H9 (cell line): ENCODE results near the gene KRTAP5-7. TPM values are rescaled to one million over a fixed set of nuclear protein-coding genes. Genes with fewer than 3 reads are reported as not detected.
A peak's percentile ranks its signal among the peaks of the same experiment; 100 is the strongest.
"Not testable (repeated sequence)": the region's sequence is repeated elsewhere in the genome, so short reads cannot be mapped to it uniquely, and the experiment has no call there.

Experiments
- DNase-seq: peaks from one replicate; pipeline ENCODE4 v3.0.0-alpha.2; 2017
- H2AFZ ChIP-seq: one replicate; pipeline ENCODE4 v1.6.1; 2013; ENCODE audit warnings: mild to moderate bottlenecking, low read length, control low read depth, moderate library complexity
- H2AK5ac ChIP-seq: 2 replicates; pipeline ENCODE4 v1.6.1; 2013; ENCODE audit warnings: low read length, control low read depth, mixed read lengths; ENCODE audit not compliant: insufficient read length
- H2BK120ac ChIP-seq: one replicate; pipeline ENCODE4 v1.6.1; 2013; ENCODE audit warnings: low read depth, mild to moderate bottlenecking, low read length, control low read depth, inconsistent platforms; ENCODE audit not compliant: poor library complexity, severe bottlenecking
- H2BK12ac ChIP-seq: 2 replicates; pipeline ENCODE4 v1.6.1; 2013; ENCODE audit warnings: low read length, control low read depth, mixed read lengths, low read depth; ENCODE audit not compliant: insufficient read length
- H2BK15ac ChIP-seq: 2 replicates; pipeline ENCODE4 v1.6.1; 2013; ENCODE audit warnings: low read depth, low read length, control low read depth
- H2BK20ac ChIP-seq: one replicate; pipeline ENCODE4 v1.6.1; 2013; ENCODE audit warnings: low read depth, mild to moderate bottlenecking, low read length, control low read depth, inconsistent platforms; ENCODE audit not compliant: poor library complexity, severe bottlenecking
- H2BK5ac ChIP-seq: 2 replicates; pipeline ENCODE4 v1.6.1; 2013; ENCODE audit warnings: low read length, control low read depth, mixed read lengths; ENCODE audit not compliant: insufficient read length
- H3K14ac ChIP-seq: 2 replicates; pipeline ENCODE4 v1.6.1; 2013; ENCODE audit warnings: low read length, control low read depth; ENCODE audit not compliant: insufficient read depth
- H3K18ac ChIP-seq: 2 replicates; pipeline ENCODE4 v1.6.1; 2013; ENCODE audit warnings: low read depth, mild to moderate bottlenecking, mixed read lengths, low read length, control low read depth; ENCODE audit not compliant: insufficient read length
- H3K23ac ChIP-seq: 2 replicates; pipeline ENCODE4 v1.6.1; 2013; ENCODE audit warnings: low read length, control low read depth, mixed read lengths, low read depth; ENCODE audit not compliant: insufficient read length
- H3K23me2 ChIP-seq: 2 replicates; pipeline ENCODE4 v1.6.1; 2013; ENCODE audit warnings: low read depth, mild to moderate bottlenecking, mixed read lengths, low read length, control low read depth; ENCODE audit not compliant: insufficient read length, poor library complexity, severe bottlenecking
- H3K27ac ChIP-seq: 2 replicates; pipeline ENCODE4 v1.5.1; 2013; ENCODE audit warnings: low read length, control low read depth, mixed read lengths, low read depth; ENCODE audit not compliant: insufficient read length
- H3K27me3 ChIP-seq: 2 replicates; pipeline ENCODE4 v1.6.1; 2013; ENCODE audit warnings: low read length, control low read depth, inconsistent platforms; ENCODE audit not compliant: insufficient read depth
- H3K4ac ChIP-seq: 2 replicates; pipeline ENCODE4 v1.6.1; 2013; ENCODE audit warnings: low read depth, mild to moderate bottlenecking, control low read depth, inconsistent platforms, low read length, moderate library complexity
- H3K4me1 ChIP-seq: 2 replicates; pipeline ENCODE4 v1.6.1; 2013; ENCODE audit warnings: low read length, control low read depth, inconsistent platforms; ENCODE audit not compliant: insufficient read depth
- H3K4me2 ChIP-seq: 2 replicates; pipeline ENCODE4 v1.6.1; 2013; ENCODE audit warnings: low read length, control low read depth, mixed read lengths; ENCODE audit not compliant: insufficient read length, insufficient read depth
- H3K56ac ChIP-seq: 2 replicates; pipeline ENCODE4 v1.6.1; 2013; ENCODE audit warnings: low read depth, mild to moderate bottlenecking, mixed read lengths, low read length, control low read depth; ENCODE audit not compliant: insufficient read length
- H3K79me1 ChIP-seq: 2 replicates; pipeline ENCODE4 v1.6.1; 2013; ENCODE audit warnings: low read depth, mild to moderate bottlenecking, moderate library complexity, low read length, control low read depth, inconsistent platforms; ENCODE audit not compliant: insufficient read depth, poor library complexity, severe bottlenecking
- H3K79me2 ChIP-seq: 2 replicates; pipeline ENCODE4 v1.6.1; 2013; ENCODE audit warnings: low read length, control low read depth, inconsistent platforms; ENCODE audit not compliant: insufficient read depth
- H3K9ac ChIP-seq: 2 replicates; pipeline ENCODE4 v1.6.1; 2013; ENCODE audit warnings: low read length, control low read depth, mixed read lengths; ENCODE audit not compliant: insufficient read length; ENCODE audit errors: extremely low read depth
- H3K9me3 ChIP-seq: one replicate; pipeline ENCODE4 v1.6.1; 2013; ENCODE audit warnings: low read depth, low read length, inconsistent platforms; ENCODE audit not compliant: control insufficient read depth
- H3T11ph ChIP-seq: one replicate; pipeline ENCODE4 v1.6.1; 2013; ENCODE audit warnings: mild to moderate bottlenecking, low read length, control low read depth, inconsistent platforms
- H4K20me1 ChIP-seq: one replicate; pipeline ENCODE4 v1.6.1; 2013; ENCODE audit not compliant: control insufficient read depth, insufficient read length, insufficient read depth
- H4K5ac ChIP-seq: 2 replicates; pipeline ENCODE4 v1.6.1; 2013; ENCODE audit warnings: low read depth, mild to moderate bottlenecking, mixed read lengths, low read length, control low read depth; ENCODE audit not compliant: insufficient read length
- H4K8ac ChIP-seq: replicated peaks from 2 replicates; pipeline ENCODE4 v1.6.1; 2013; ENCODE audit warnings: low read length, control low read depth, mixed read lengths, low read depth; ENCODE audit not compliant: insufficient read length
- H4K91ac ChIP-seq: 2 replicates; pipeline ENCODE4 v1.6.1; 2013; ENCODE audit warnings: low read depth, mild to moderate bottlenecking, moderate library complexity, mixed read lengths, low read length, control low read depth; ENCODE audit not compliant: insufficient read length
- H3K27ac Mint-ChIP-seq, 3 experiments: 2 replicates in 2 of 3; 3 replicates in 1 of 3; pipeline ENCODE4 v1.8.0; 2020 to 2021; ENCODE audit warnings: mixed read lengths in 3 of 3, mild to moderate bottlenecking in 1 of 3, moderate library complexity in 1 of 3
- H3K27me3 Mint-ChIP-seq: 2 replicates; pipeline ENCODE4 v1.8.0; 2021; ENCODE audit warnings: low read depth, mild to moderate bottlenecking, moderate library complexity, mixed read lengths
- H3K36me3 Mint-ChIP-seq, 3 experiments: 2 replicates in 2 of 3; 3 replicates in 1 of 3; pipeline ENCODE4 v1.8.0; 2020 to 2021; ENCODE audit warnings: low read depth in 3 of 3, mixed read lengths in 3 of 3; ENCODE audit not compliant: insufficient read depth in 1 of 3
- H3K4me1 Mint-ChIP-seq, 2 experiments: 2 replicates each; pipeline ENCODE4 v1.8.0; 2020; ENCODE audit warnings: mixed read lengths in 2 of 2
- H3K4me3 Mint-ChIP-seq, 2 experiments: 2 replicates in 1 of 2; 3 replicates in 1 of 2; pipeline ENCODE4 v1.8.0; 2020 to 2021; ENCODE audit warnings: mild to moderate bottlenecking in 2 of 2, mixed read lengths in 2 of 2, moderate library complexity in 1 of 2
- H3K9me3 Mint-ChIP-seq, 2 experiments: 2 replicates in 1 of 2; 3 replicates in 1 of 2; pipeline ENCODE4 v1.8.0; 2020; ENCODE audit warnings: mild to moderate bottlenecking in 2 of 2, mixed read lengths in 2 of 2, moderate library complexity in 1 of 2
- WGBS: extraction: QIAGEN DNeasy Blood & Tissue Kit; methylation state at CpG from one replicate; pipeline ENCODE4 v1.1.7; 2013; ENCODE audit warnings: missing lambda C conversion rate, low lambda C conversion rate, mixed read lengths; ENCODE audit not compliant: insufficient read length; ENCODE audit errors: extremely low coverage; 5-methylcytosine and 5-hydroxymethylcytosine counted together
- long read RNA-seq: library from polyadenylated mRNA; unstranded; transcript quantifications from one replicate; pipeline ENCODE4 v2.0.0, GENCODE V29; 2020
- total RNA-seq: library from RNA; stranded (reverse); gene quantifications from 2 replicates; pipeline ENCODE4 v1.2.1, GENCODE V29; 2021

KRTAP5-7 gene, protein sequence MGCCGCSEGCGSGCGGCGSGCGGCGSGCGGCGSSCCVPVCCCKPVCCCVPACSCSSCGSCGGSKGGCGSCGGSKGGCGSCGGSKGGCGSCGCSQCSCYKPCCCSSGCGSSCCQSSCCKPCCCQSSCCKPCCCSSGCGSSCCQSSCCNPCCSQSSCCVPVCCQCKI
- not detected in 2 replicates for total RNA-seq
- long read RNA-seq: 0 reads

DNA sequence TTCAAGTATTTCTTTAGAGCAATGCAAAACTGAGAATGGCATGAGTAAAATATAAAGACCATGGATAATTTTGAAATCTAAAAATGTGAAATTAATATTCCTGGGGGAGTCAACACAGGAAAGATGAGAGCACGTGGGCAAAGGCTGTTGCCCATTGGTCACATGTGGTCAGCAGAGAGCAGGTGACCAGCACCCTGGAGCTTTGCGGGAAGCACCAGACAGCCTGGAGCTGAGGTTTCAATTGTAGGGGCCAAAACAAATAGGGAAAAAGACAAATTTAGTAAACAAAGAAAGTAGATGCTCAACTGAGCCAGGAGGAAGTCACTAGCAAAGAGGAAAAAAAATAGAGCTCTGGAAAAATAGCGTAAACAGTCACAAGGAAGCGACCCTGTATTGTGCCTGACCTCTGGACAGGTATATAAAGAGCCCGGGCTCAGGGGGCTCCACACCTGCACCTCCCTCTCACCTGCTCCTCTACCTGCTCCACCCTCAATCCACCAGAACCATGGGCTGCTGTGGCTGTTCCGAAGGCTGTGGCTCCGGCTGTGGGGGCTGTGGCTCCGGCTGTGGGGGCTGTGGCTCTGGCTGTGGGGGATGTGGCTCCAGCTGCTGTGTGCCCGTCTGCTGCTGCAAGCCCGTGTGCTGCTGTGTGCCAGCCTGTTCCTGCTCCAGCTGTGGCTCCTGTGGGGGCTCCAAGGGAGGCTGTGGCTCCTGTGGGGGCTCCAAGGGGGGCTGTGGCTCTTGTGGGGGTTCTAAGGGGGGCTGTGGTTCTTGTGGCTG is at the start of gene KRTAP5-7:
TSS of gene KRTAP5-7 (plus strand) at position 472 of the 780 bp plus-strand sequence. CDS start at position 506, 34 bp downstream.
- not testable (repeated sequence) for H3K18ac ChIP-seq, H3K4me3 Mint-ChIP-seq, H3K27me3 Mint-ChIP-seq, H4K5ac ChIP-seq, H4K8ac ChIP-seq, H3K4me1 ChIP-seq, H3K14ac ChIP-seq, H3K36me3 Mint-ChIP-seq, H2BK5ac ChIP-seq, H3K9me3 ChIP-seq, H3T11ph ChIP-seq, H3K4ac ChIP-seq, H2BK15ac ChIP-seq, H2BK20ac ChIP-seq, H3K56ac ChIP-seq, H2AK5ac ChIP-seq, H2BK12ac ChIP-seq, H4K91ac ChIP-seq, H3K27ac ChIP-seq, H3K79me1 ChIP-seq, H4K20me1 ChIP-seq, DNase-seq, H3K9ac ChIP-seq, H3K23me2 ChIP-seq, H2BK120ac ChIP-seq, H3K9me3 Mint-ChIP-seq, H2AFZ ChIP-seq, H3K4me1 Mint-ChIP-seq, H3K27me3 ChIP-seq, H3K23ac ChIP-seq, H3K79me2 ChIP-seq, H3K4me2 ChIP-seq
- H3K27ac Mint-ChIP-seq: peak within 1 kb of the TSS in 1 of 3 experiments; percentile 71; a peak in 1 of 7 replicates
- no CpG with 5 or more reads among the region's 10 CpGs for WGBS
